GM12892 (cell line): ENCODE data around the gene CCDC24.

Experiments used
- DNase-seq: peaks from one replicate; pipeline ENCODE4 v3.0.0; 2011; ENCODE audit not compliant: insufficient read length
- FAIRE-seq: peaks from 2 replicates; lab custom pipeline; 2011; peaks lifted over from hg19 to GRCh38; lab: Jason Lieb, UNC
- POLR2A ChIP-seq: IDR thresholded peaks from 2 replicates; pipeline ENCODE4 v1.6.1; 2011; ENCODE audit warnings: low read depth, low read length, control low read depth
- POLR2AphosphoS5 ChIP-seq: IDR thresholded peaks from 2 replicates; pipeline ENCODE4 v1.6.1; 2011; ENCODE audit warnings: low read depth, low read length, control low read depth
- TAF1 ChIP-seq: IDR thresholded peaks from 2 replicates; pipeline ENCODE4 v1.6.1; 2011; ENCODE audit warnings: low read depth, mild to moderate bottlenecking, control low read depth, low read length, borderline replicate concordance

The CCDC24 gene

DNA sequence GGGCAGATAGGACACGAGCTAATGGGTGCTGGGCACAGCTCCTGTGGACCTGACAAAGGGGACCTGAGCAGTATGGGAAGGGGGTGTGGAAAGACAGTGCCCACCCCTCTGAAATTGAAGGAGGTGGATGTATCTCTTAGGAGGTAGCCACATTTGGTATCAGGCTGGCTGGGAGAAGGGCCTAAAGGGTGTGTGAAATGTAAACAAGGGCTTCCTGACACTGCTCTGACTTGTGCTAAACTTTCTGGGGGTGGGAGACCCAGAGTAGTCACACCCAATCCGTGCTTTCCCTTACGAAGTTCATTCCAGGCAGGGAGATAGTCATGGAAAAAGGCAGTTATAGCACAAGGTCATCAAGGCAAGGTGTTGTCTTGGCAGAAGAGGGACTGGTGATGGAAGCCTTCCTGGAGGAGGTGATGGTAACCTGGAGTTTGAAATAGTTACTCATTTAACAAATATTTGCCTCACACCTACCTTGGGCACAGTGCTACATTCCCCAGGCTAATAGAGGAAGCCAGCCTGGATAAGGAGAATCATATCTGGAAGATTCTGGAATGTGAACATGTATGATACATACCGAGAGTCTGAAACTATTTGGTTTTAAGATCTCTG lies 5.3 kb upstream of the CCDC24 start:
- TF ChIP-seq POLR2A (no peak), TAF1 (no peak), POLR2AphosphoS5 (no peak)
- DNase-seq, result no peak
- no peak for FAIRE-seq

DNA sequence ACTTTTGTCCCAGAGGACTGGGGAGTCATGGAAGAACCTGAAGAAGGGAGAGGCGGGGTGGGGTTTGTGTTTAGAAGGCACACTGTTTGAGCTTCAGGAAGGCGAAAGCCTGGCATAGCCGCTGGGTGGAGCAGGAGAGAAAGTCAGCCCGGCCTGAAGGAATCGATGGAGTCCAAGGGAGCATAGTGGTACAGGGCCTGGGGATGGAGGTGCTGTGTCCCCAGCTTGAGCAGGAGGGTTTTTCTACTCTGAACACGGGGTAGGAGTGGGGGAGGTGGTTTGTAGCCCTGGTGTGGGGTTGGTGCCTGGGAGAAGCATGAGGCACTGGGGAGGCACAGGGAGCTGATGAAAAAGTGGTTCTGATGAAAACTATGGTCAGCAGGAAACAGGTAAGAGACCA lies 4.7 kb upstream of the CCDC24 start:
- no peak for DNase-seq
- TF ChIP-seq POLR2AphosphoS5, result no peak
- no peak for TF ChIP-seq POLR2A
- no peak for TF ChIP-seq TAF1
- no peak for FAIRE-seq

- DNase-seq (no peak), FAIRE-seq (no peak)
Observed at GRCh38 chr1:43987159-43987902, 4.1 kb upstream of the CCDC24 start.

GRCh38 chr1:43990271-43991199 lies 864 bp upstream of the CCDC24 start:
- DNase-seq (no peak), FAIRE-seq (no peak)
- TF ChIP-seq POLR2AphosphoS5, result no peak
- TF ChIP-seq TAF1, result no peak
- no peak for TF ChIP-seq POLR2A

More at GRCh38 chr1:43987159-43987902, 4.1 kb upstream of the CCDC24 start:
- TF ChIP-seq POLR2AphosphoS5 (no peak), TAF1 (no peak), POLR2A (no peak)

GRCh38 chr1:43991200-43991475 lies 261 bp upstream of the CCDC24 start:
- TF ChIP-seq POLR2AphosphoS5 (no peak), TAF1 (no peak), POLR2A (no peak)
- DNase-seq (no peak), FAIRE-seq (no peak)

DNA sequence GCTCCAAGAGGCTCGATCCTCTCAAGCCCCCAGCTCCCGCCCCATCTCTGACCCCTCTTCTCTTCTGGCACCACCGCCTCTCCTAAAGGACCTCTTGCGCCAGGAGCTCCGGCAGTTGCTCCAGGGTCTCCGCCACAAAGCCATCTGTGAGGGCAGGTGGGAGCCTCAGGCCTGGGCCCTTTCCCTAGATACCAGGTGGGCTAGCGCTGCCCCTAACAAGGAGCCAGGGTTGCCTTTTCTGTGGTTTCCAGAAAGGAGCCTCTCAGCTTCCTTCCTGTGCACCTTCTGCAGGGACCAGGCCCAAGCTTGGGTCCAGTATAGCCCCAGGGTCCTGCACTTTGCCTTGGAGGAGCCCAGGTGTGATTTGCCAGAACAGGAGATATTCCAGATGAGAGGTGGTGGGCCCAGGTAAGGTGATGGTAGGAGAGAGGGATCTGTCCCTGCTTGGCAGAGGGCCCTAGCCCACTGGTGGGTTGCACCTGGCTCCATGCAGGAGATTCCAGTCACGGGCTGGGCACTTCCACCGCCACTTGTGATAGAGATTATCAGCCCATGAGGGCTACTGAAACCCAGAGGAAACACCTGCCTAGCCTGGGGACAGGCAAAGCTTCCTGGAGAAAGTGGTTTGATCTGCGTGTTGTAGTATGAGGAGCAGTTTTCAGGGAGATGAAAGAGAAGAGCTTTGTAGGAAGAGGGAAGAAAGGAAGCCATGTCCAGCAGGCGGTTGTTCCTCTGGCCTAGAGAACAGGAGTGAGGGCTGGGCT lies 1.0 kb downstream of the CCDC24 start:
- DNase-seq, result no peak
- FAIRE-seq, result no peak
- TF ChIP-seq POLR2AphosphoS5 (no peak), POLR2A (no peak), TAF1 (no peak)

- DNase-seq (no peak), FAIRE-seq (no peak)
- TF ChIP-seq POLR2AphosphoS5, result no peak
- no peak for TF ChIP-seq POLR2A
- TF ChIP-seq TAF1, result no peak
Observed at GRCh38 chr1:43993206-43993914, 2.0 kb downstream of the CCDC24 start.

GRCh38 chr1:43994071-43994470 lies 2.7 kb downstream of the CCDC24 start:
- FAIRE-seq, result no peak
- no peak for DNase-seq
- TF ChIP-seq TAF1 (no peak), POLR2AphosphoS5 (no peak), POLR2A (no peak)

DNA sequence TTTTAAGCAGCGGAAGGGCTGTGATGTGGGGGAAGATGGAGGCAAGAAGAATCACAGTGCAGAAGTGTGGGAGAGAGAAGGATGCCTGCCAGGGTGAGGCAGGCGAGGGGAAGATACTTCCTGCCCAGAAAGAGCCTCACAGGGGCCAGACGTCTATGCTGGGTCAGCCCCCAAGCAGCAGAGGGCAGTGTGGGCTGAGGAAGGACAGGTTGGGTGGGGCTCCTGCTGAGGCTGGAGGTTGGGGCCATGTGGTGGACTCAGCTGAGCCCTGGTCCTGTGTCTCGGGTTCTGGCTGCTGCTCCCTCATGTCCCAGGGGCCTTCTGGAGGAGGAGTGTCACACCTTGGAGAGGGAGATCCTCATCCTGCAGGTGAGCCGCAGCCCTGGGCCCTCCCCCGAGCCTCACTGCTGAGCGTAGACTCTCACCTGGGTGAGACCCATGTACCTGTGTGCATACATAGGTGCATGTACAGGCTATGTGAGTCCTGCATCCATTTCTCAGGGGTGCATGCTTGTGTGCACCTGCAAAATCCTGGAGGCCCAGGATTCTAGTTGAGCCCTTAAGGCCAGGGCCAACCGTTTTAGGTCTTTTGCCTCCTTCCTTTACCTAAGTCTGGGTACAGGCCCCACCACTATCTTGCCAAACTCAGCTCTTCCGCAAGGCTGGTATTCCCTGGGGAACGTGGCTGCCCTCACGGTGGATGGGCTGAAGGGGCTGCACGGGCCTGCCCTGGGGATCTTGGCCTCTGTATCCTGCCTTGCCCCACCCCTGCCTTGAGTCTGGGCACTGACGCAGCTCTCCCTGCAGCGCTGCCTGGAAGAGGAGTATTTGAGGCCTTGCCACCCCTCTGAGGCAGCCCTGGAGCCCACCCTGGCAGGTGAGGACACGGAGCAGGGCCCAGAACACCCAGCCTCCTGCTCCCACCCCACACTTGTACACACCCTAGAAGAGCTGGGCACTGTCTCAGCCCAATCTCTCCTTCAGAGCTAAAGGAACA lies 3.7 kb downstream of the CCDC24 start:
- no peak for DNase-seq
- FAIRE-seq, result no peak
- TF ChIP-seq TAF1 (no peak), POLR2A (no peak), POLR2AphosphoS5 (no peak)
